GF-D8 (cell line): ENCODE measurements around the gene ATP2B2.

Experiments
- DNase-seq: peaks from one replicate; lab custom pipeline; 2025; lab: John Stamatoyannopoulos, UW

Gene ATP2B2

DNA sequence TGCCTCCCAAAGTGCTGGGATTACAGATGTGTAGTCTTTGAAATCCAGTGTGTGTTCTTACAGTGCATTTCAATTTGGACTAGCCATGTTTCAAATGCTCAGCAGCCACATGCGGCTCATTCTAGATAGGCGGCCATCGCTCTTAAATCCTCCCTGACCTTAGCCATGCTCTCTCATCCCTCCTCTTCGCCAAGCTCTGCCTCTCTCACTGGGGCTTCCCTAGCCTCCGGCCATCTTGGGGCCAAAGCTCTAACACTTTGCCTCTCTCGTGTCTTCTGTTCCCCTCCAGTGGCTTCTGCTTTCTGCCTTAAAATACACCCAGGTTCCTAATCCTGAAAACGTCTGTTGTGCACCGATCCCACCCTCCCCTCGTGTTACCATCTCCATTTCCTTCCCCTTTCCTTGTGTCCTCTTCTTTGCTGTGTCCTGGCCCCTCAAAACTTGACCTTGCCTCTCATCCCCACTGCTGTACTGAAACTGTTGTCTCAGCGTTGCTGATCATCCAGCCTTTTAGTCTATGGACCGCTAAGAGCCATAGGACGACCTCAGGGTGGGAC lies 211.3 kb downstream of the ATP2B2 start:
- peak; percentile 17 for DNase-seq

DNA sequence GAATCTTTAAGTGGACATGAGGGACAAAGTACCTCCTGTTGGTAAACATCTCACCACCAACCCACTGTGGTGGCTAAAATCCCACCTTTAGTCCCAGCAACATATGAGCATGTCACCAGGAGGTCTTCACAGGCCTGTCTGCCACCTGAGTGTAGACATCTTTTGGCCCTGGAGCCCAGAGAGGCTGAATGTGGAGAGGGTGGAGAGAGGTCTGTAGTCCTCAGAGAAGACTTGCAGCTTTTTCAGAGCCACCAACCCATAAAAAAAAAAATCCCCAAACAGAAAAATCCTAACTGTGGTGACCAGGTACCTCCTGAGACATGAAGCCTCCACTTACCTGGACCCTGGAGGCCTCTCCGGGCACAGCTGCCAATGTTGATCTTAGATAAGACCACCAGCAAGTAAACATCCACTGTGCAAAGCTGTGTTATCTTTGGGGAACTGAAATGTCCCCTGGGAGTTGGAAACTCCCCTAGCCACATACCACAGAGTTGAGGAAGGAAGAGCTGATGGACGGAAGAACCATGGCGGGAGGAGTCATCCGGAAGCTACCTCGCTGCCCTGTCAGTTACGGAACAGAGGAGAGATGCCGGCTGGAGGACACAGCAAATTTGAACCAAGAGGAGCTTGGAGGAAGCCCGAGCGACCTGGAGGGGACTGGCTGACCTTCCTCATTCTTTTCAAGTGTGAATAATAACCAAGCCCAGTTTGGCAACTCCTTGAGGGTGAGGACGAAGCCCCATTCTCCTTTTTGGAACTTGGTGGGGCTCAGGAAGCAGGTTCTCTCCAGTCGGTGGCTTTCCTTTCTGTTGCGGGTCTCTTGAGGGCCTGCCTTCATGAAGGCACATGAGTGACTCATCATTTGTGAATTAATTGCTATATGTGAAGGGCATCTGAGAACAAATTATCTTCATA lies 212.6 kb downstream of the ATP2B2 start, which contains the start of gene GHRL:
GHRL (minus strand) TSS at position 443 of the 915 bp plus-strand sequence. CDS start 2,767 bp downstream, outside the sequence.
- peak; percentile 95 for DNase-seq

- no peak for DNase-seq
These were observed 213.7 kb downstream of the ATP2B2 start for GRCh38 chr3:10291641-10292040.

DNA sequence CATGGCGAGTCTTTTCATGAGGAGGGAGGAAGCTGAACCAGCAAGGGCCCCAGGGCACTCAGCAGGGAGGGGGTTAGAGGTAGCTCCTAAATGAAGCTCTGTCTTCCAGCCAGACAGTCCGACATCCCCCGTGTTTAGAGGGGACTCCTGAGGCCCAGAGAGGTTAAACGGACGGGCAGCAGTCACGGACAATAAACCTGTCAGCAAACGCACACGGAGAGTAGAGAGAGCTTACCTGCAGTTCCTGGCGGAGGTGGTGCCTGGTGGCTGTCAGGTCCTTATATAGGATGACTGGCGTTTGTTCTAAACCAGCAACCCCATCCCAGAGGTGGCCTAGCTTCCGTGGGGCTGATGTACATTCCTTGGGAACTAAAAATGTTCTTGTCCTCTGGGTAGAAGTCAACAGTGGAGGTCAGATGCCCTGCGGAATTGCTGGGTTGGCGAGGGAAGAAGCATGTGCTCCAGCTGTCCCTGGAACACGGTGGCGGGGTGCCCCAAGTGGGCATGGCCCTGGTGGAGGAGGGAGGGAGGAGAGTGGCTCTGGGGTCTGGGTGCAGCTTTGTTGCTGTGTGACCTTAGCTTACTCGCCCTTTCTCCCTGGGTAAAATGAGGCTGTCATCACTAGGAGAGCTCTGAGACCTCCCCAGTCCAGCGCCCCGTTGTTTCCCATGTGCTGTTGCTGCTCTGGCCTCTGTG lies 214.8 kb downstream of the ATP2B2 start:
- DNase-seq, result no peak

GRCh38 chr3:10289787-10290355 lies 215.5 kb downstream of the ATP2B2 start:
- DNase-seq, result no peak

- DNase-seq, result no peak
These were observed 216.3 kb downstream of the ATP2B2 start for GRCh38 chr3:10289077-10289476.

- DNase-seq, result no peak
These were observed 216.8 kb downstream of the ATP2B2 start for GRCh38 chr3:10288575-10288960.

GRCh38 chr3:10287936-10288574 lies 217.3 kb downstream of the ATP2B2 start:
- no peak for DNase-seq

- no peak for DNase-seq
These were observed 218.6 kb downstream of the ATP2B2 start for GRCh38 chr3:10286596-10287295.

DNA sequence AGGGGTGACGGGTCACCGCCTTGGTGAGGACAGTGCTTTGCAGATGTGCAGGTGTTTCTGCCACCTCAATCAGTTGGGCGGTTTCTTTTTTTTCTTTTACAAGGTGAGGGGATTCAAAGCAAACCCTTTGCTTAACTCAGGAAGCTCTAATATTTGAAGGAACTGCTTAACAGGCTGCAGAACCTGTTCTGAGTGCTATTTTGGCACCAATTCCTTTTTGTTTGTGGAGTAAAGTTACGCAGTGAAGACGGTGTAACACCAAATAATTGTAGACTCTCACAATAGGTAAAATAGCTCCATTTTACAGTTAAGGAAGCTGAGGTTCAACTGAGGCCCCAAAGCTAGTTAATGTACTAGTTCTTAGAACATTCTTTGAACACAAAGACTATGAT lies 219.3 kb downstream of the ATP2B2 start:
- DNase-seq, result no peak

DNA sequence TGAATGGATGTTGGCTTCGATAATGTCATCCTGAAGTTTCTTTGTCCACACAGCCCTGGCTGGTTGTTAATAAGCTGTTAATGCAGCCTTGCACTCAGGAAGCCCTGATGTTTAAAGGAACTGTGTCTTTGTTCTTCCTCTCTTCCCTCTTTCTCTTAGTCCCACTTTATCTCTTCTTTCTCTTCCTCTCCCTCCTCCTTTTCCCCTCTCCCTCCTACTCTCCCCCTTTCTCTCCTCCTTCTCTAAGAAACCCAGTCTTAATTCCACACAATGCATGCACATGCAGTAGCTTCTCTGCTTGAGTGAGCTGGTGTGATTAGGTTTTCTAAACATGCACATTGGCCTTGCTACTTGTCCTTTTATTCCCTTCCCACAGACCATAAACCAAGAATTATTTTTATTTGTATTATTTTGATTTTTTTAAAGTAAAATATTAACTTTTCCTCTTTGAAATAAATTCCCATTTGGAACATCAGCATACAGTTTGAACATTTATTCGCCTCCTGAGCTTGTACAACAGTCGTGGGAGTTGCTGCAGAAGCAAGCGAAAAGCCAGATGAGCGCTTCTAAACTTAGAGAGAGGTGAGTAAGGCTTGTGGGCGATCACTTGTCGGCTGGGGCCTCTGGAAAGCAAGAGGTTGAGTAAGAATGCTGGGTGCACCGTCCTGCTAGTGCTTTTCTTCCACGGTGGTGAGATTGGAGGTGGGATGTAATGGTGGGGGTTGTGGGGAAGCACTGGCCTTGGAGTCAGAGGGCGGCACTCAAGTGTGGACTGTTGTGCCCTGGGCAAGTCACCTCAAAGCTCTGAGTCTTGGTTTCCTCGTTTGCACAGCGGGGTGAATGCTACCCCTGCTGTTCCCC lies 219.9 kb downstream of the ATP2B2 start:
- no peak for DNase-seq

GRCh38 chr3:10284496-10284895 lies 220.9 kb downstream of the ATP2B2 start:
- DNase-seq, result no peak

GRCh38 chr3:10283638-10284037 lies 221.7 kb downstream of the ATP2B2 start:
- no peak for DNase-seq

GRCh38 chr3:10281951-10282350 lies 223.4 kb downstream of the ATP2B2 start:
- no peak for DNase-seq

DNA sequence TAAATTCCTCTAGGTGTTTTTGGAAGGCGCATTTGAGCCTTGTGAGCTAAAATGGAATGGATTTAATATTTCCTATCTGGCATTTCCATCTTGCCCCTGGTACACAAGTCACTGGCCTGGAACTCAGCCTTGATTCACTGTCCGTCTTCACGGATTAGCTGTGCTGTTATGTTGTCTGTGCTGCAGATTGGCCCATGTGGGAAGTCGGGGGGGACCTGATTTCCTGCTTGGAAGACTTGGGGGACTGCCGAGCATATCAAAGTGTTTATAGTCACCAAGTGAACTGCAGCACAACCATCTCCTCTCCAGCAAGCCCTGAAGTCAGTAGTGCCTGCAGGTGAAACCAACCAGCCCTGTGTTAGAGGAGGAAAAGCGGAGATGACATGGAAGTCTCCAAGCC lies 224.8 kb downstream of the ATP2B2 start:
- DNase-seq, result no peak

- DNase-seq, result no peak
These were observed 225.2 kb downstream of the ATP2B2 start for GRCh38 chr3:10280177-10280529.

- DNase-seq, result no peak
These were observed 225.8 kb downstream of the ATP2B2 start for GRCh38 chr3:10279384-10280176.

- no peak for DNase-seq
These were observed 226.9 kb downstream of the ATP2B2 start for GRCh38 chr3:10278501-10278900.

DNA sequence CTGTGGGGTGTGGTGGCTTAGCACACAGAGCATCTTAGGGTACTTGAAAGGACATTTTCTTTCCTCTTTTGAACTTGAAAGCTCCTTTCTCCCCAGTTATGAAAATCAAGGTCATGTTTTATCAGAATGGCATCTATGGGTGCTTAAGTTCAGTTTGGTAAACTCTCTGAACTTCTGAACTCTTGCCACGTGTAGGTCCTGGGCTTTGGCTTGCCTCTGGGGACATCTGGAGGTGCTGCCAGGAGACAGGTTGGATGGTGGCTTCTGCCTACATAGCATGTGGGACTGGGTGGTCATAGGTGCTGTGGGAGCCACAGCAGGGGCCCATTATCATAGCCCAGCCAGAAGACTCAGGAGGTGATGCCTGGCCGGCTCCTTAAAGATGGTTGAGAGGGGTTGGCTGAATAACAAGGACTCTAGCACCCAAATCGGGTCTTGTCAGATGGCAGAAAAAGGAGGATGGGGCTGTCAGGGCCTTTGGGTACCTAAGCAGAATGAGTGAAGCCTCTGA lies 228.2 kb downstream of the ATP2B2 start:
- no peak for DNase-seq
